ENCODE measurements around the gene OGFOD3. TPM values are rescaled to one million over a fixed set of nuclear protein-coding genes. Genes with fewer than 3 reads are reported as not detected.

The OGFOD3 gene
- polyA plus RNA-seq, 2 of the 4 experiments (the other 2 are of a cell fraction) = 15.2 to 19.8 TPM

DNA sequence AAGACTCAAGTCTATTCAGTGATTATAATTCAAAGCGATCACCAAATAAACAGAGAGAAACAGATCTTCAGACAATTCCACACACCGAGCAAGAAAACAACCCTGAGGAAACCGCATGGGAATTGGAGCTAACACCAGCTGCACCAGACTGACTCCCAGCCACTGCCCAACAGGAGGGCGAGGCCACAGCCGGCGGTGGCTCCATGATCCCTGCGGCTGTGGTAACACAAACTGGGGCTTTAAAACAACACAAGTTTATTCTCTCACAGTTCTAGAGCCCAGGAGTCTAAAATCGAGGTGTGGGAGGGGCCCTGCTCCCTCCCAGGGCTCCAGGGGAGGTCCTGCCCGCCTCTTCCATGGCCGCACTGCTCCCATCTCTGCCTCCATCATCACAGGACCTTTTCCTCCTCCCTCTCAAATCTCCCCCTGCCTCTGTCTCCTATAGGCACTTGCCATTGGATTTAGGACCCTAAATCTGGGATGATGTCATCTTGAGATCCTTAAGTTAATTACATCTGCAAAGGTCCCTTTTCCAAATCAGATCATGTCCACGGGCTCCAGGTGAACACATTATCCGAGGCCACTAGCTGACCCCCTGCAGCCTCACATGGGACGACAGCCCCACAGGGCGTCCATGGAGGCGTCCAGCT lies 10.0 kb downstream of the OGFOD3 start (continued):
- TF ChIP-seq FOXS1 (CRISPR knock-in tag; IDR thresholded peaks at IDR 0.05) = no peak
- TF ChIP-seq NPAS2 (CRISPR knock-in tag; IDR thresholded peaks at IDR 0.05; ENCODE audit: borderline replicate concordance) = no peak
- no peak for TF ChIP-seq CBX8 (IDR thresholded peaks at IDR 0.05)
- TF ChIP-seq EP300 (IDR thresholded peaks at IDR 0.05) = no peak
- no peak for TF ChIP-seq RFX5 (IDR thresholded peaks at IDR 0.05)
- TF ChIP-seq FOSB (CRISPR knock-in tag; IDR thresholded peaks at IDR 0.05) = no peak
- TF ChIP-seq ESRRA (IDR thresholded peaks at IDR 0.05; ENCODE audit: borderline replicate concordance, low read length) = no peak
- TF ChIP-seq EHMT2 (IDR thresholded peaks at IDR 0.05; ENCODE audit: low read depth) = no peak

GRCh38 chr17:82407255-82407654 lies 11.1 kb downstream of the OGFOD3 start:
- TF ChIP-seq KDM5A (IDR thresholded peaks at IDR 0.05) = no peak
- no peak for TF ChIP-seq FOSL2 (IDR thresholded peaks at IDR 0.05)
- TF ChIP-seq FOSL2 (CRISPR knock-in tag; IDR thresholded peaks at IDR 0.05) = peak; percentile 22; the same call in 1 of the 2 replicates
- TF ChIP-seq RNF2 (IDR thresholded peaks at IDR 0.05; ENCODE audit: borderline replicate concordance, low read depth) = no peak
- TF ChIP-seq RFX5 (IDR thresholded peaks at IDR 0.05) = no peak
- no peak for TF ChIP-seq SREBF2 (IDR thresholded peaks at IDR 0.05)
- TF ChIP-seq CEBPB (IDR thresholded peaks at IDR 0.05) = no peak
- TF ChIP-seq EP300 (IDR thresholded peaks at IDR 0.05) = 0 out of 5 replicates have a peak, but pooled peaks of 1 of the 2 experiments have one; percentile 9
- no peak for TF ChIP-seq POLR2AphosphoS2 (conservative IDR thresholded peaks at IDR 0.05; ENCODE audit: low read length)
- no peak for TF ChIP-seq ZSCAN20 (CRISPR knock-in tag; IDR thresholded peaks at IDR 0.05)
- TF ChIP-seq MAFK (IDR thresholded peaks at IDR 0.05; ENCODE audit: partially characterized antibody) = peak; percentile 69
- no peak for TF ChIP-seq REST (IDR thresholded peaks at IDR 0.05)
- TF ChIP-seq POLR2A (IDR thresholded peaks at IDR 0.05; ENCODE audit: low read length) = no peak
- no peak overlapping the region for H3K4me2 ChIP-seq
- no peaks in the 10 kb centered on the region for H3K9me3 ChIP-seq
- no peak for FAIRE-seq
- H3K4me1 ChIP-seq = peaks cover 7% of the 10 kb centered on the region
- ChIA-PET POLR2A (no interaction called here), CTCF (interaction anchor here (0.5 to 4.6 kb wide), 6 partner anchors 57 to 377 kb away, joined by 3 to 22 read pairs (median 3); no protein-coding TSS in a partner anchor)
- peak overlapping the region in 1 of 2 experiments; percentile 8; a peak in 1 of 6 replicates for H3K27ac ChIP-seq
- H3K4me3 ChIP-seq = no peak overlapping the region
- WGBS (ENCODE audit: missing lambda C conversion rate) = 65% methylated on average over 13 of the region's 13 CpGs
- peak in 1 of 2 experiments; percentile 33 for DNase-seq (ENCODE audit: low read depth in 1 of 2, low spot score in 1 of 2)
- peak in 1 of 2 experiments; percentile 24; a peak in 1 of 6 replicates for ATAC-seq

DNA sequence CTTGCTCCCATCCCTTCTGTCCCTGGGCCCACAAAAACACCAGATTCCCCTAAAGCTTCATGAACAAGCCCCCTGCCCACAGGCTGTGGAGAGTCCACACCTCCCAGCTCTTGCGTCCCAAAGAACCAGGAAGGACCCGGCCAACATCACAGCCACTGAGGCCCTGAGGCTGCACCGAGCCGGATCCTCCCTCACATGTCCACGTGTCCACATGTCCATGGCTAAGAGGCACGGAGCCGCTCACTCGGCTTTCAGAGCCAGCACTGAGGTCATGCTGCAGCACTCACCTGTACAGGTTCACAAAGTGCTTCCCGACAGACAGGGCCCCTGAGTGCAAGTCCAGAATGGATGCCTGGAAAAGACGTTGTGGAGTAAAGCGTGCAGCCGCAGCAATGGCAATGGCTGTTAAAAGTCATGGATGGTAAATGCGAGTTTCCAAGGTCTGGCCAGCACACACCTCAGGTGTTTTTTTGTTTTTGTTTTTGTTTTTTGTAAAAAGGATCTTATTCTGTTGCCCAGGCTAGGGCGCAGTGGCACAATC lies 12.2 kb downstream of the OGFOD3 start:
- no peak overlapping the region for H3K27ac ChIP-seq
- TF ChIP-seq HDAC2 (IDR thresholded peaks at IDR 0.05) (no peak), CBX8 (IDR thresholded peaks at IDR 0.05) (no peak), JUN (IDR thresholded peaks at IDR 0.05) (no peak), HOXB13 (CRISPR knock-in tag; IDR thresholded peaks at IDR 0.05; ENCODE audit: low read depth) (no peak), RCOR1 (IDR thresholded peaks at IDR 0.05; ENCODE audit: low read depth, low read length) (no peak)
- no peak overlapping the region for H3K4me3 ChIP-seq
- CTCF ChIA-PET = interaction anchor here (0.6 to 2.7 kb wide), 7 partner anchors 9 to 170 kb away, joined by 3 to 21 read pairs (median 3); no protein-coding TSS in a partner anchor
- POLR2A ChIA-PET = no interaction called here
- H3K4me1 ChIP-seq = peaks cover 7% of the 10 kb centered on the region
- WGBS (ENCODE audit: missing lambda C conversion rate) = 87% methylated on average over 14 of the region's 14 CpGs
- H3K9me3 ChIP-seq = no peaks in the 10 kb centered on the region
- no peak for FAIRE-seq
- no peak for DNase-seq (ENCODE audit: low read depth in 1 of 2, low spot score in 1 of 2)
- no peak overlapping the region for H3K4me2 ChIP-seq
- ATAC-seq = no peak
